ENCODE measurements around the gene SIRT3.

SIRT3 gene

DNA sequence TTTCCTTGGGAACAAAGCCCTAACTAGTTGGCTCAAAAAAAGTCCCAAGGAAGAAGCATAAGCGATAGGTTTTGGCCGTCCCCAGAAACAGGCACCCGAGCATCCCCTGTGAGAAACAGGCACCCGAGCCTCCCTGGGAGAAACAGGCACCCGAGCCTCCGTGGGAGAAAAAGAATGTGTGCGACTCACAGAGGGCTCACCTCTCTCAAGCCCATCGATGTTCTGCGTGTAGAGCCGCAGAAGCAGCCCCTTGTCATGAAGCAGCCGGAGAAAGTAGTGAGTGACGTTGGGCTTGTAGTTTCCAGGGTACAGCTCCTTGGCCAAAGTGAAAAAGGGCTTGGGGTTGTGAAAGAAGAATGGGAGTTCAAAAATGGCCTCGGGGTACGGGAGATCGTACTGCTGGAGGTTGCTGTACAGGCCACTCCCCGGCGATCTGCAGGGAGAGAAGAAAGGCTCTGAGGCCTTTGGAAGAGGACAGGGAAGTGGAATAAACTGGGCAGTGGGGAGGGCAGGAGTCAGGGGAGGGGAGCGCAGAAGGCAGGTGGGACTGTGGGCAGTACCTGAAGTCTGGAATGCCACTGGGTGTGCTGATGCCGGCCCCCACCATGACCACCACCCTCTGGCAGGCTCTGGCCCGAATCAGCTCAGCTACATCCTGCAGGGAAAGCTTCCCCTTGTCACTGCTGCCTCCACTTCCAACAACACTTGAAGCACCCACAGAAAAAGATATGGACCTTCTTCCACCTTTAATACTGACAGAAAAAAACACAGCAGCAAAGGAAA lies 3.2 kb downstream of the SIRT3 start:
- no peak for DNase-seq (ENCODE audit: low read depth)
- H3K4me3 ChIP-seq (ENCODE audit: low read depth, low read length), result no peak overlapping the region
- in situ Hi-C loops (cut with HindIII; ENCODE audit: low sequenced_read_pairs), result no loop called here
- no peak for TF ChIP-seq CTCF (IDR thresholded peaks at IDR 0.05; ENCODE audit: low read depth, low read length, missing control alignments)

GRCh38 chr11:230431-230830 lies 5.7 kb downstream of the SIRT3 start:
- no peak for TF ChIP-seq CTCF (IDR thresholded peaks at IDR 0.05; ENCODE audit: low read depth, low read length, missing control alignments)
- no peak for DNase-seq (ENCODE audit: low read depth)
- in situ Hi-C loops (cut with HindIII; ENCODE audit: low sequenced_read_pairs), result no loop called here
- H3K4me3 ChIP-seq (ENCODE audit: low read depth, low read length), result no peak overlapping the region

DNA sequence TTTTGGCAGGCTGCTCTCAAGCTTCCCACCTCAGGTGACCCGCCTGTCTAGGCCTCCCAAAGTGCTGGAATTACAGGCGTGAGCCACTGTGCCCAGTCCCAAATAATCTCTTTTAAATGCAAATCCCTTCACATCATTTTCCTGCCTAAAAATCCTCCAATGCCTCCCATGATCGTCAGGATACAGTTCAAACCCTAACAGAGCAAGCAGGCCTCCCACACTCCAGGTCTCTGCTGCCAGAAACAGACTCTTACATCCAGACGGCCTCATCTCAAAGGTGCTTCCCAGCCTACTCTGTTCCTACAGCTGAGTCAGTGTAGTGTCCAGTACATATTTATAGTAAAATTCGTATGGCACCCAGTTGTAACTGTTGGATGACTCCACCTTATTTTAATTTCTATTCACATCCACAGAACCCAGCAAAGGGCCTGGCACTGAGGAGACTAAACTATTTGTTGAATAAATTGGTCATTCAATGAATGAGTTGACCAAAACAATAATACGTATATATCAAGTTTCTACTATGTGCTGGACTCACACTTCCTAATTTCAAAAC lies 8.2 kb downstream of the SIRT3 start:
- DNase-seq (ENCODE audit: low read depth), result no peak
- in situ Hi-C loops (cut with HindIII; ENCODE audit: low sequenced_read_pairs), result no loop called here
- no peak overlapping the region for H3K4me3 ChIP-seq (ENCODE audit: low read depth, low read length)
- TF ChIP-seq CTCF (IDR thresholded peaks at IDR 0.05; ENCODE audit: low read depth, low read length, missing control alignments), result no peak

GRCh38 chr11:225734-226453 lies 10.2 kb downstream of the SIRT3 start:
- no peak for TF ChIP-seq CTCF (IDR thresholded peaks at IDR 0.05; ENCODE audit: low read depth, low read length, missing control alignments)
- in situ Hi-C loops (cut with HindIII; ENCODE audit: low sequenced_read_pairs), result no loop called here
- DNase-seq (ENCODE audit: low read depth), result no peak
- H3K4me3 ChIP-seq (ENCODE audit: low read depth, low read length), result no peak overlapping the region

DNA sequence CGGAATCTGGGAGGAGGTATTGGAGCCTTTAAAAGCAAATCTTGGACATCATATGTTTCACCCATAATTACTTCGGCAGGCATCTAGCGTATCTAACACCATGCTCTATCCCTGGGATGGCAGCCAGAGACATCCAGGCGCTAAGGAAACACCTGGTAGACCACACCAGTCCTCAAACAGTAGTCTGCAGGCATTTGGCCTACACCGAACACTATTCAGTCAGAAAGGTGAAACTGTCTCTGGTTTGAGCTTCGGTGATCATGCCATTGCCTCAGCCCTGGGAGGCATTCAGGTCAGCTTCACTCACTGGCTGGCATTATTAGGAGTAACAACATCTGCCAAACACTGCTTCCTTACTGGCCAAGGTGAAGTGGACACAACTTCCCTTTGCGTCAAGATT lies 11.7 kb downstream of the SIRT3 start:
- no peak for TF ChIP-seq CTCF (IDR thresholded peaks at IDR 0.05; ENCODE audit: low read depth, low read length, missing control alignments)
- no peak for DNase-seq (ENCODE audit: low read depth)
- H3K4me3 ChIP-seq (ENCODE audit: low read depth, low read length), result no peak overlapping the region
- in situ Hi-C loops (cut with HindIII; ENCODE audit: low sequenced_read_pairs), result no loop called here

DNA sequence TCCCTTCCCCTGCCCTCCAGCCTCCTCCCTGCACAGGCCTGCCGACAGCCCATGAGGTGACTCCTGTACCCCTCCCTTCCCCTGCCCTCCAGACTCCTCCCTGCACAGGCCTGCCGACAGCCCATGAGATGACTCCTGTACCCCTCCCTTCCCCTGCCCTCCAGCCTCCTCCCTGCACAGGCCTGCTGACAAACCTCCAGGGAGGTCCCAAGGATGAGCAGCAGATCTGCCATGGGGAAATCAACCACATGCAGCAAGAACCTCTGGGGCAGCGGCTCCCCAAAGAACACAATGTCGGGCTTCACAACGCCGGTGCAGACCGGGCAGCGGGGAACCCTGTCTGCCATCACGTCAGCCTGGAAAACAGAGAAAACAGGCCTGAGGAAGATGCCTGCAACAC lies 12.3 kb downstream of the SIRT3 start:
- TF ChIP-seq CTCF (IDR thresholded peaks at IDR 0.05; ENCODE audit: low read depth, low read length, missing control alignments), result no peak
- in situ Hi-C loops (cut with HindIII; ENCODE audit: low sequenced_read_pairs), result no loop called here

More for the DNA sequence above, 12.3 kb downstream of the SIRT3 start:
- no peak overlapping the region for H3K4me3 ChIP-seq (ENCODE audit: low read depth, low read length)
- no peak for DNase-seq (ENCODE audit: low read depth)
